GM21367 (cell line): ENCODE results near the gene PPP6R1.

Experiments
- ATAC-seq: cut with Tn5 transposase; IDR thresholded peaks from one replicate; pipeline ENCODE4 v1.9.1; 2021; ENCODE audit not compliant: unreplicated experiment

The PPP6R1 gene

DNA sequence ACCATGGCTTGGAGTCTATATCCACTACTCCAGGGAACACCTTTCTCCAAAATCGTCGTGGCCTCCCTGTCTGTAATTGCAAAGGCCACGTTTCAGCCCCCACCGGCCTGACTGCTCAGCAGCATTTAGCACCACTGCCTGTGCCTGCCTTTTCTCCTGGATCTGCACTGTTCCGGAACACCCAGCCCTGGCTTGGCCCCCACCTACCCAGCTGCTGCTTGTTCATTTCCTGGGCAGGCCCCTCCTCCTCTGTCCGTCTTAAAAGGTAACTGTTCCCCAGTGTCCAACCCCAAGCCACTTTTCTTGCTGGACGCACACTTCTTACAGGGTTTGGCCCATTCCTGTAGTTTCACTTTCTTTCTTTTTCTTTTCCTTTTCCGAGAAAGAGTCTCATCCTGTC is 70.2 kb downstream of the PPP6R1 start:
- ATAC-seq = no peak

GRCh38 chr19:55186080-55186479 is 72.7 kb downstream of the PPP6R1 start:
- no peak for ATAC-seq

- ATAC-seq = no peak
Observed at GRCh38 chr19:55181740-55182139, 77.1 kb downstream of the PPP6R1 start.
